NCI-H1105 (cell line): ENCODE data around the gene BPIFB1.

Experiments
- DNase-seq: peaks from one replicate; lab custom pipeline; 2025; lab: John Stamatoyannopoulos, UW

Gene BPIFB1

DNA sequence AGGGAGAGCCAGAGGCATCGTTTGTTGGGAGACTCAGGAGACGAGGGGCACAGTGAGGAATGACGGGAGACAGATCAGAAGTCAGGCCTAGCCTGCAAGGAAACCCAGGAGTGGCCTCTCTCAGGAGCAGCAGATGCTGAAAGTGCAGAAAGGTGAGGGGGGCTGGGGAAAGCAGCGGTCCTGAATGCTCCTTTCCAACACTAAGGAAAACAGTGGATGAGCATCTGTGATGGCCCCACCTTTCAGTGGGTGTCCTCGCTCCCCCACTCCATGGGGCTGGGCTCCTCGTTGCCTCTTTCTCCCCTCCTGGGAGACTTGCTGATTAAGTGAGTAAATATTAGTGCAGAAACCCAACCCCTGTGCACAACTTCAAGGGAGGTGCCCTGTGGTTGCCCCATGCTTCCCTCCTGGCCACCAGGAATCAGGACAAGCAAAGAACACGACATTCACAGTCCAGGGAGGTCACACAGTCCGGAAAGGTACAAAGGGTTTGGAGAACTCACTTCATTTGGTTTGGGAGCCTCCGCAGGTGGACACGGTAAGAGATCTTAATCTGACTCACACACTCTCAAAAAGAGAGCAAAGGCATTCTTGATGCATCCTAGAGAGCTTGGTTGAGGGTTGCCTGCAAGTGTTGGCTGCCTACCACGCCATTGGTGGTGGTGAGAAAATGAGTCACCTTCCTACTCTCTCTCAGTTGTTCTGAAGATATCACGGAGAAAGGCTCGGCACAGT, 9.7 kb upstream of the BPIFB1 start:
- no peak for DNase-seq

DNA sequence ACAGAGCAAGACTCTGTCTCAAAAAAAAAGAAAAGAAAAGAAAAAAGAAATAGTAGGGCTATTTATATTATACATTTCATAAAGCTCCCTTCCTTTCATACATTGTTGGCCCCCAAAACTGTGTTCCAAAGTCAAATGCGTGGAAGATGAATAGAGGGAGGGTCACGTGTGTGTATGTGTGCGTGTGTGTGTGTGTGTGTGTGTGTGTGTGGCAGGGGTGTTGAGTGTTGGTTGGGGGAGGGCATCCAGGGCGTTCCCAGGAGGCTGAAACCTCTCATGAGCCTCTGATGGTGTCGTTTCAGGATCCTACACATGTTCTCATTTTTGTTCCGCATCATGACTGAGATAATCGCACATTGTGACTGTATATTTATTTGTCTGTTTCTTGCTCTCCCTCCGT, 7.8 kb upstream of the BPIFB1 start:
- no peak for DNase-seq

DNA sequence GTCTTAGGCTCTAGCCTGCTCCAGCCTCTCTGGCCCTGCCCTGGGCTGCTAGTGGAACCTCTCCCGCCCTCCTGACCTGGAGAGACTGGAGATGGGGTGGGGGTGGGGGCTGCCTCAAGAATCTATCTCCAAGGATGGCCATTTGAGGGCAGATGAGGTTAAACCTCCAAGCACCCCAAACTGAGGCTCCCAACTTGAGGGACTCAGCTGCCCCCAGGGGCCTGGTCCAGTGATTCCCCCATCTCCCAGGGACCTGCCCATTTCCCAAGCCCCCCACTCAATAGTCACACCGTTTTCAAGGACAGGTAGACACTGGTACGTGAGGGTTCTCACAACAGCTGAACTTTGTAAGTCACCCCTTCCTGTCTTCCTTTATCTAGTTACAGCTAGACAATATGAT, 7.1 kb upstream of the BPIFB1 start:
- no peak for DNase-seq

DNA sequence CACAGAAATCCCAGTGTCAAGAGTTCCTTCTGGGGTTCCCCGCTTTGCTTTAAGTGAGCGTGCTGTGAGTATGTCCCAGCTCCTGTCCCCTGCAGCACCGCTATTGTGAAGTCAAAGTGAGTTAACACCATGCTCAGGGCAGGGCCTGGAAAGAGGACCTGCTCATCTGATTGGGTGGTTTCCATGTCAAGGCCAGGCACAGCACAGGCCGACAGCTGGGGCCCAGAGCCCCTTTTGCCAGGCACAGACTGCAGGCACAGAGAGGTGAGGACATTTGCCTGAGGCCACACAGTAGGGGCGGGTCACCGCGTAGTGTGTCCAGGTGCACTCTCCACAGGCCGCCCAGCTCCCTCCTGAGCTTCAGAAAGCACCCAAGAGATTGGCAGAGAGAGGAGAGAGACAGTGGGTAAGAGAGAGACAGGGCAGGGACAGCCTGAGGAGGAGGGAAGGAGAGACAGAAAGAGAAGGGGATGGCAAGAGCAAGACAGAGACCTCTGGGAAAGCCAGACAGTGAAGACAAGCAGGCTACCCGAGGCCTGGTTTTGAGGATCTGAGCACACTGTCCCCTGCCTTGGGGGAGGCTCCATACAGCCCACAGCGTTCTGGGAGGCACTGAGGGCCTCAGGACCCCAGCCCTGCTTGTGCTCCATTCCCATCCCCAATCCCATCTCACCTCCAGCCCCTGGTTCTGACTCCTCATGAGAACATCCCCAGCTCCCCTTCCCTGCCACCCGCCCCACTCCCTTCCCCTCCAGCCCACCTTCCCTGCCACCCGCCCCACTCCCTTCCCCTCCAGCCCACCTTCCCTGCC, 6.5 kb upstream of the BPIFB1 start:
- no peak for DNase-seq

DNA sequence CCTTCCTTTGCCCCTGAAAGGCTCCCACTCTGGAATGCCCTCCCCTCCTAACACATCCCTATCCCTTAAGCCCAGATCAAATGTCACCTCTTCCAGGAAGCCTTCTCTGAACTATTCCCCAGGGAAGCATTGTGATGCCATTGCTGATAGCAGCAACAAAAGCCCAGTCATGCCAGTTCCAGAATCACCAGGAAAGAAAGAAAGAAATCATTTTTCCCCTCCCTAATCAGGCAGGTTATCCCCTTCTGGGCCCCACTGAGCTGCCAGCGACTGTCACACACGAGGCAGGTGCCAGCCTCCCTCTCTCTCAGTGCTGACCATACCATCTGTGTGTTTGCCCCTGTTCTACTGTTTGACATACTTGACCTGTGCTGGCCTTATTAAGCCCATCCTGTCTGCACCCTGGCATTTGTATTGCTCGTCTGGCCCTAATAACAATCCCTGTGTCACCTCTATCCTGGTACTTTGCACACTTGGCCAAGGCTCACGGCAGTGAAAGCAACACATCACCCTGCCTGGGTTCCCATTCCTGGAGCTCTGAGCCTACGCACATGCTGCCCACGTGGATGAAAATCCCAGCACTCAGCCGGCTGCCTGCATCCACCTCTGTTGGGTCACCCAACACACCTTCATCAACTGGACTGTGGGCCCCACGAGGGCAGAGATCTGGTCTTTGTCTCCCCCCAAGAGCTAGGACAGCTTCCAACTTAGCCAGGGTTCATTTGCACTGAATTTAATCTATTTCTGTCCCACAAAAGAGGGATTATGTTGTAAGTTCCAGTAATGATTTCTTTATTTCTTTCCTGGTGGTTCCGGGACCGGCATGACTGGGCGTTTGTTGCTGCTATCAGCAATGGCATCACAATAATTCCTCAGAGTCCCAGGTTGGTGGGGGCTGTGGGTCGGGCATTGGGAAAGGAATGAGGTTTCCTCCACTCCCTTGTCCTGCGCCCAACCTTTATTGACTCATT, 5.3 kb upstream of the BPIFB1 start:
- DNase-seq = no peak

DNA sequence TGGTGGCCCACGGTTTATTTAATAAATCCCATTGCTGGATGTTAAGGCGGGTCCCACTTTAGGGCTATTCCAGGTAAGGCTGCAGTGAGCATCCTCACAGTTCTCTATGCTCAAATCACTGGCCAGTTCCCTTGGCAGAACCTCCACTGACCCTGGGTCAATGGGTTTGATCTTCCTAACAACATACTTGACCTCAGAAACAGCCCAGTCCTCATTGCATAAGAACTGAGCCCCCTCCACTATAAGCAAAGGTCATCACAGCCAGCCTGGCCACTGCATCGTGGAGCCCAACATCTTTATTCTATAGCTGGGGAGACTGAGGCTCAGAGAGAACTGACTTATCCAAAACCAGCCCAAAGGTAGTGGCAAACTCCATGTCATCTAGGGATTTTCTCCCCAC, 4.3 kb upstream of the BPIFB1 start:
- DNase-seq = no peak

DNA sequence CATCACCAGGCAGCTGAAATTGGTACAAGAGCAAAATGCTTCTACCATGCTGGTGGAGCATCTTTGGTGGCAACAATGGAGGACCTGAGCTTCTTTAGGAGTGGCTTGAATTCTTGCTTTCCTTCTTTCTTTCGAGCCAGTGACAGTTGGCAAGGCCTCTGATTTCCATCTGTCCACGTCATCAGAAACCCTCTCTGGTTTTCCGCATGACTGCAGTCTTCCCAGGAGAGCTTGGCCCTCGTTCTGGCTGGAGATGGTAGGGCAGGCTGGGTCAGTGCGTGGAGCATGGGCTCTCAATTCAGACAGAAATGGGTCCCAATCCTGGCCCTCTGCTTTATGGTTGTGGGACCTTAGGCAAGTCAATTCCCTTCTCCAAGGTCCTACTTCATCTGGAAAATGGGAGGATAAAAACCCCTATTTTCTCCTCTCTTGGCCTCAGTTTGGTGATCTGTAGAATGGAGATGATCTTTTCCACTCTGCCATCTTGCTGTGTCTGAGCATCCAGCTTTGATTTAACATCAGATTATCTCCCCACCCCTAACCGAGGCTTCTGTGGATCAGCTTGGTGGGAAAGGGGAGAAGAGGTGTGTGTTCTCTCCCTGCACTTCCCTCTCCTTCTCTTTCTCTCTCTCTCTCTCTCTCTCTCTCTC, 3.6 kb upstream of the BPIFB1 start:
- DNase-seq = no peak

DNA sequence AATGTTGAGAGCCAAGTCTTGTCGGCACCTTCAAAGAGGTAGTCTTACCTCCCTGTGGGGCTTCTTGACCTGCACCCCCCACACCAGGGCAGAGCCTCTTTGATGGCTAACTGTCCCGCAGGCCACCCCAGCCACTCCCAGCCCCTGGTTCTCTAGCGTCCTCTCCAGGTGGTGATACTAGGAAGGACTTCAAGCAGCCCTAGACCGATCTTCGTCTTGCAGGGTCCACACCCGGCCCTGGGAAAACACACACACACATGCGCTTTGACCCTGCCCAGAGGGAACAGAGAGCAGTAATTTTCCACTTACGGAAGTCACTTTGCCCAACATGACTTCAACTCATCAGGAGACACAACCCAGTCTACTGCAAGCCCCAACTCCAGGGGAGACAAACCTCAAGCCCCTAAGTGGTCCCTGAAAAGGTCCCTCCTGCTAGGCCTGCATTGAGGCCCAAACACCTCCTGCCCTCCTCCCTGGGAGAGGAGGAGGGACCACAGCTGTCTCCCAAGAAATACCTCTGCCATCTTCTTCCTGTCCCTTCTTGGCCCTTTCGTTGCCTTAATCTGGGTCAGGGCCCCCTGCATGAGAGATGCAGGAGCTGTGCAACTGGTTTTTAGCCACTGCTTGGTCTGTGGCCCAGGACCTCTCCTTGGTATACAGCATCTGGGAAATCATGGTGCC, 2.9 kb upstream of the BPIFB1 start:
- DNase-seq = no peak

DNA sequence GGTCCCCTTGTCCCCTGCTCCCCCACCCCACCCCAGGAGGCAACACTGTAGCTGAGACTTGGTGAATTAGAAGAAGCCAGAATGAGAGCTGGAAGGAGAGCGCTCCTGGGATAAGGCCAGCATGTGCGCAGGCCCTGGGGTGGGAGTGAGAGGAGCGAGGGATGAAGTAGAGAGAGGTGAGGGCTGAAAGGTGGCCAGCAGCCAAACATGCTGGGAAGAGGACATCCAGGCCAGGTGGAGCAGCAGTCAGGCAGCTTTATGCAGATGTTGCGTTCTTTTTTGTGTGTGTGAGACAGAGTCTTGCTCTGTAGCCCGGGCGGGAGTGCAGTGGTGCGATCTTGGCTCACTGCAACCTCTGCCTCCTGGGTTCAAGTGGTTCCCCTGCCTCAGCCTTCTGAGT, 2.2 kb upstream of the BPIFB1 start:
- DNase-seq = no peak

DNA sequence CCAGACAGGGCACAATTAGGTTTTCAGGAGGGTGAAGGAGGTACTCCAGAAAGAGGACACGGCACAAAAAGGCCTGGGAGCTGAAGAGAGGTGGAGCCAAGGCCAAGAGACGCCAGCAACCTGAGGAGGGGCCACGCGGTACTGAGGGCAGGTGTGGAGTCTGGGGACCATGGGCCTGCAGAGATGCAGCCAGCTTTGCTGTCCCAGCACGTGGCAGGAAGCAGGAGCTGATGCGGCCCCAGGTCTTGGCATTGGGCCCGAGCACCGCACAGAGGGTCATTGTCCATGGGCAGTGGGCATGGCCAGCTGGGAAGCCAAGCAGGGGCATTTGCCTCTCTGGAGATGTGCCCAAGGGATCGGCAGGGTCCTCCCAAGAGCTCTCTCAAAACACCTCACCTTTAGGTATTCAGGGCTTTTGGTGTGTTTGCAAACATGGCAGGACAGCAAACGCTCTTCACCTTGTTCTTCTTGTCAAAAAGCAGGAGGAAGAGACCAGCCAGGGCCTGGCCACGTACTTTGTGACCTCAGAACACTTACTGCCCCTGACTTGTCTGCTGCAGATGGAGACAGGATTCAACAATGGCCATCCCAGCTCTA, 1.4 kb upstream of the BPIFB1 start:
- no peak for DNase-seq

DNA sequence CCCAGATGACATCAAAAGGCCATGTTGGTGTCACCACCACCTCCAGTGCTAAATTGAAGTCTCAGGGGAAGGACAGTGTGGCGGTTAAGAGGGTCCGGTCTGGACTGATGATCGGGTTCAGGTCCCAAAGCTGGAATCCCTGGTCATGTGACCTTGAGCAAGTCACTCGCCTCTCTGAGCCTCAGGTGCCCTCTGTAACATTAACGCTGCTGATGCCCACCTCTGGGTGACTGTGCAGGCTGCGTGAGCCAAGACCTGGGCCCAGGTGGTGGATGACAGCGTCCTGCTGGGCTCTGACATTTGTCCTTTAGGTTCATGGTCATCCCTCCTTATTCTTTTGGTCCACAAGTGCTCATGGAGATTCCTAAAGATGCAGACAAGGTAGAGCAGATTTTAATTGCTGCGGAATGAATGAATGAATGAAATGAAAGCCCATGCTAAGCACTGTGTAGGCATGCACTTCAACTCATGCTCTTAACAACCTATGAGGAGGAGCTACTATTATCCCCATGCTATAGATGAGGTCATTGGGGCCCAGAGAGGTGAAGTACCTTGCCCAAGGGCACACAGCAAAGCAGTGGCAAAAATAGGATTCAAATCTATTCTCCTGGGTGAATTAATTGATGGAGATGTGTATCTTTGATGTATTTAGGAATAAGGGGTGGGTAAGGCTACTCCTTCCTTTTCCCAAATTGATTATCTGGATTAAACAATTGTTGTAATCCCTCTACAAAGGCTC, 649 bp upstream of the BPIFB1 start:
- DNase-seq = no peak

DNA sequence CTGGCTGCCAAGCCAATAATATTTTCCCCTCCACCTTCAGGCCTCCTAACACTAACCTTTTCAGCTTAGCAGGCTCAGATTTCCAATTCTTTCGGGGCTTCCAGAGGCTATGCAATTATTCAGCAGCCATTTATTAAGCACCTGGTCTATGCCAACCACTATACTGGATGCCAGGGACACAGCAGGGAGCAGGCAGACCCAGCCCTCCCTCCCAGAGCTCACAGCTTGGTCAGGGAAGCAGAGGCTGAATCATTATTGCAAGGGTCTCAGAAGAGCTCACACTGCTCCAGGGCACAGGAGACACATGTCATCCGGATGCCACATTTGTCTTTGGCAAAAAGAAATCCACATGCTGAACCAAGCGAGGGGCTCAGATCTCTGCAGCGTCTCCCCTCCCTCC, 1.3 kb downstream of the BPIFB1 start:
- no peak for DNase-seq

DNA sequence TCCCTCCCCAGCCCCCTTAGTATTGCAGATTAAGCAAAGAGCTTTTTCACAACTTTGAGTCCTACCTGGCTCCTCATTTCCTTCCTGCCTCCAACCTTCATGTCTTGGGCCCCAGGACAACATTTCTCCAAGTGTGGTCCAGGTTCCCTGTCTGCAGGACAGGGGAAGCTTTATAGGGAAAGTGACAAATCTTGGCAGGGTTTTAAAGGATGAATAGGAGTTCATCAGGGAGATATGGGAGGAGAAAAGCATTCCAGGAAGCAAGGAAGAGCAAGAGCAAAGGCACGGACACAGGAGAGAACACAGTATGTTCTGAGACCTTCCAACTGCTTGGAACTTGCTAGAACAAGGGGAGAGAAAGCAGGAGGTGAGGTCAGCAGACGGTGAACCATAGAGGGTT, 1.9 kb downstream of the BPIFB1 start:
- DNase-seq = no peak

DNA sequence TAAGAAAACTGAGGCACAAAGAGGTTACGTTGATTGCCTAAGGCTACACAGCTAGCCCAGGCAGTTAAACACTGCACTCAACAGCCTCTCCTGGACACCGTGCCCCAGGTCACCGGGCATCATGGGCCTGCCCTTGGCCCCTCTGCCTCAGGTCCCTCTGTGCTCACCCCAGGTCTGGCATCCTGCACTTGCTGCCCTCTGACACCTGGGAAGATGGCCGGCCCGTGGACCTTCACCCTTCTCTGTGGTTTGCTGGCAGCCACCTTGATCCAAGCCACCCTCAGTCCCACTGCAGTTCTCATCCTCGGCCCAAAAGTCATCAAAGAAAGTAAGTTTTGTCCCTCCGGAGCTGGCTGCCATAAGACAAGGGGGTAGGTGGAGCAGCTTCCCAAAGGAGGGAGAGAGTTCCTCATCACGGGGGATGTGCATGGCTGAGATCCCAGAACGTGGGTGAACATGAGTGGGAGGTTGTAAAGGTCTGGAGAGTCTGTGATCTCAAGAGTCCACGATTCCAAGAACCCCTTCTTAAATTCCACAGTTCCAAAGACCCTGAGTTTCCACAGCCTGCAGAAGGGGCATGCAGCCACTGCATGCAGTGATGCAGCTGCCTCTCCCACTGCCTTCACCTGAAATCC, 3.0 kb downstream of the BPIFB1 start:
- no peak for DNase-seq

DNA sequence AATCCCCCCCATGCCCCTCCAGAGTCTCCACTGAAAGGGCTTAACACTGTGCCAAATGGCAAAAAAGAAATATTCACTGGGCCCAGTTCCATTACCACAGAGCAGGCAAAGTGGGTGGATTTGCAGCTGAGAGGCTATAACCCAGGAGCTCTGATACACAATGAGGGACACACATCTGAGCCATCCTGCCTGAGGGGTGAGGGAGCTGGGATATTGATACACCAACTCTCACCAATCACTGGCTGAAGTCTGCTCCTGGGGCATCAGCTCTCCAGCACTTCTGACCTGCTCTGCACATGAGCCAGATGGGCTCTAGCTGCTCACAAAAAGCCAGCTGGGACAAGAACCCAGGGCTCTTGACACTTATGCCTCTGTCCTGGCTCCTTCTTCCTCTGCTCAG, 4.9 kb downstream of the BPIFB1 start:
- DNase-seq = no peak

DNA sequence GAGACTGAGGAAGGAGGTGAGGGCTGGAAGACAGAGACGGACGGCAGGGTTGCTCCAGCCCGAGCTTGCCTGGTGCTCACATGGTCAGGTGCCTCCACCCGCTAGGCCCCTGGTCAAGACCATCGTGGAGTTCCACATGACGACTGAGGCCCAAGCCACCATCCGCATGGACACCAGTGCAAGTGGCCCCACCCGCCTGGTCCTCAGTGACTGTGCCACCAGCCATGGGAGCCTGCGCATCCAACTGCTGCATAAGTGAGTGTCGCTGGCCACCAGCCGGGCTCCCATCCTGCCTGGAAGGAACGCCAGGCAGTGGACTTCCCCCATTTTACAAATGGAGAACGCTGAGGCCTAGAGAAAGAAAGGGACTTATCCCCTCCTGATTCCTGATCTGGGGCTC, 7.8 kb downstream of the BPIFB1 start:
- DNase-seq = no peak

DNA sequence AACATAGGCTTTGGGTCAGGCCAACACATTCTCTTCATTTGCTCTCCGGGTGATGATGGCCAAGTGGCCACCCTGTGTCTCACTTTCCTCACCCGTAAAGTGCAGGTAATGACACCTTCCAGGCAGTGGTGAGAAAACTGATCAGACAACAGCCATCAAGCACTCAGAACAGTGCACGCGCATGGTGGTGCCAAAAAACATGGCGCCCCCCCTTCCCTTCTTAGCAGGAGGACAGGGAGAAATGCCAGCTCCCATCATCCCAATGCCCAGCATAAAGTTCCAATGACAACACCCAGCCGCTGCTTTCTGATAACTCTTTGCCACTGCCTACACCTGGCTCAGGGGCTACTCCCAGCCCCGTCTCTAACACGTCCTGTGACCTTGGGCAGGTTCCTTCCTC, 8.4 kb downstream of the BPIFB1 start:
- no peak for DNase-seq

DNA sequence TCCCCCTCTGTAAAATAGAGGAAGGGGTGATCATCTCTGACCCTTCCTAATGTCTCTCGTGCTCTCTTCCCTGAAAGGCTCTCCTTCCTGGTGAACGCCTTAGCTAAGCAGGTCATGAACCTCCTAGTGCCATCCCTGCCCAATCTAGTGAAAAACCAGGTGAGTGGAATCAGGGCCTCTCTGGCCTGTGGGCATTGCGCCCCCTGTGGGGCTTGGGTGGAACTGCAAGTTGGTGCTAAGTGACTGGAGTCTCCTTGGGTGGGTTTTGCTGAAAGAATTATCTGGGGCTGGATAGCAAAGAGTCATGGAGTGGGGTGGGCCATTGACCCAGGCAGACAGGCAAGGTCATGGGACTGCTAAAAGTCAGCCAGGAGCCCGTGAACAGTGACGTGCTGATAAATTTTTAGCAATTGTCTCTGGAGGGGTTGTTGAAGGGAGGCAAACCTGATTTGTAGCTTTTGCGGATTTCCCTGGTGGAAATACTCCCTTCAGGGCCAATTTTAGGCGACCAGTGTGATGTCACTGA, 8.9 kb downstream of the BPIFB1 start:
- DNase-seq = peak; percentile 40

DNA sequence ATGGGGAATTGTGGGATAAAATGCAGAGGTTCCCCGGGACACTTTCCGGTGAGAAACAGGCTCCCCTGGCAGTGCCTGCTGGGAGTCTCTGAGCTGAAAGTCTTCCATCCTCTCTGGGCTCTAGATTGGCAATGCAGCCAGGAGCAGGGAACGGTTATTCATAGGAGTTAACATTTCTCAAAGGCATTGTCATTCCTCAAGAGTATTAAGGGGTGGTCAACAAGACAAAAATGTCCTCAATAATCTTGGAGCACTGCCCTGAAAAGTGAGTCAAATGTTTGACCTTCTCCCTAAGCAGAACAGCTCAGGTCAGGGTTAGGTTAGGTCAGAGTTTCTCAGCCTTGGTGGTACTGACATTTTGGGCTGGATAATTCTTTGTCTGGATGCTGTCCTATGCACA, 13.2 kb downstream of the BPIFB1 start:
- DNase-seq = no peak

DNA sequence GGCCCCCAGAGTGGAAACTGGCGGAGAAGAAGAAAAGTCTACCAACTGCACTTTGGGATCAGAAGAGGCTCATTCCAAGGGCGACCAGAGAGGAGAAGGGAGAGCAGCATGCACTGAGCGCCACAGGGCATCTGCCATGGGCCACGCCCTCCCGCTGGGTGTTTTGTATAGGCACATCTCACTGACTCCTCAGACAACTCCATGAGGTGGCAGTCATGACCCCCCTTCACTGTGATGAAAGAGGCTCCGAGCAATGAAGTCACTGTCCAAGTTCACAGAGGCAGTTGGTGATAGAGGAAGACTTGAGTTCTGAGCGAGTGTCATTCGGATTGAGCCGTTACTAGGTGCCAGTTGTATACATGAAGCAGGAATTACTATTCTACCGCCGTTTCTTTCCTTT, 15.4 kb downstream of the BPIFB1 start:
- DNase-seq = no peak
